ENCODE results near the gene ZNF418.

DNA sequence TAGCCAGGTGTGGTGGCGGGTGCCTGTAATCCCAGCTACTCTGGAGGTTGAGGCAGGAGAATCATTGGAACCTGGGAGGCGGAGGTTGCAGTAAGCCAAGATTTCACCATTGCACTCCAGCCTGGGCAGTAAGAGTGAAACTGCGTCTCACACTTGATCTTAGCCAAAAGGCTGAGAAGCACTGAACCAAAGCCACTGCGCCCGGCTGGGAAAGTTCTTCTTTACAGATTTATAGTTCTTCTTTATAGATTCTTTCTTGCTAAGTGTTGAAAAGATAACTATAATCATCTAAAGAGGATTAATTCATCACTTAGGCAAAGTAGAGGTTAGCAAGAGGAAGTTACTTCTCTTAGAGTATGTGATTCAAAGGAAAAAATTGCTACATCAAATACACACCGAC is 29.9 kb downstream of the ZNF418 start:
- TF ChIP-seq, protein P1, sequence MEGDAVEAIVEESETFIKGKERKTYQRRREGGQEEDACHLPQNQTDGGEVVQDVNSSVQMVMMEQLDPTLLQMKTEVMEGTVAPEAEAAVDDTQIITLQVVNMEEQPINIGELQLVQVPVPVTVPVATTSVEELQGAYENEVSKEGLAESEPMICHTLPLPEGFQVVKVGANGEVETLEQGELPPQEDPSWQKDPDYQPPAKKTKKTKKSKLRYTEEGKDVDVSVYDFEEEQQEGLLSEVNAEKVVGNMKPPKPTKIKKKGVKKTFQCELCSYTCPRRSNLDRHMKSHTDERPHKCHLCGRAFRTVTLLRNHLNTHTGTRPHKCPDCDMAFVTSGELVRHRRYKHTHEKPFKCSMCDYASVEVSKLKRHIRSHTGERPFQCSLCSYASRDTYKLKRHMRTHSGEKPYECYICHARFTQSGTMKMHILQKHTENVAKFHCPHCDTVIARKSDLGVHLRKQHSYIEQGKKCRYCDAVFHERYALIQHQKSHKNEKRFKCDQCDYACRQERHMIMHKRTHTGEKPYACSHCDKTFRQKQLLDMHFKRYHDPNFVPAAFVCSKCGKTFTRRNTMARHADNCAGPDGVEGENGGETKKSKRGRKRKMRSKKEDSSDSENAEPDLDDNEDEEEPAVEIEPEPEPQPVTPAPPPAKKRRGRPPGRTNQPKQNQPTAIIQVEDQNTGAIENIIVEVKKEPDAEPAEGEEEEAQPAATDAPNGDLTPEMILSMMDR (IDR thresholded peaks at IDR 0.05): no peak
- no peak for TF ChIP-seq POLR2A (IDR thresholded peaks at IDR 0.05; ENCODE audit: low read depth)

All from esophagus muscularis mucosa (tissue), 3 donors.